Measurements from ENCODE around the gene GPR33. TPM values are rescaled to one million over a fixed set of nuclear protein-coding genes. Genes with fewer than 3 reads are reported as not detected.
A peak's percentile ranks its signal among the peaks of the same experiment; 100 is the strongest.
"Not testable (repeated sequence)": the region's sequence is repeated elsewhere in the genome, so short reads cannot be mapped to it uniquely, and the experiment has no call there.

The GPR33 gene
- total RNA-seq, 1 experiment from 2014 or later = not detected

DNA sequence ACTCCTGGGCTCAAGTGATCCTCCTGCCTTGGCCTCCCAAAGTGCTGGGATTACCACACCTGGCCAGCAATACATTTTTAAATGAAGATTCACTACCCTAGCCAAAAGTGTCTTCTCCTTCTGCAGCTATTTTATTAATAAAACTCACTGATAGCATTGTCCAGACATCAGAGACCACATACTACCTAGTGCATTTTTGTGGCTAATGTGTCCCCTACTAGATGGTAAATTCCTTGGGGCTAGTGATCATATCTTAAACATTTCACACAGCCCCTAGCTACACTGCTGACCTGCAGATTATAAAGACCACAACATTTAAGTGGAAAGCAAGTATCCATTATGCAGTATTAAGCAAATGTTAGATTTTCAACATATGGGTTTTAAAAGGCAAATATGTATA lies 47.6 kb downstream of the GPR33 start:
- POLR2A ChIA-PET = interaction anchor here (1.3 kb wide), 1 partner anchor 20 kb away, joined by 5 read pairs; the partner anchor contains the start of gene HEATR5A
- CTCF ChIA-PET = no interaction called here
- Mint-ChIP-seq H3K4me1 (ENCODE audit: low read depth, unreplicated experiment) (no peaks in the 10 kb centered on the region), H3K27me3 (ENCODE audit: insufficient read depth, unreplicated experiment) (no peaks in the 10 kb centered on the region), H3K36me3 (ENCODE audit: insufficient read depth, unreplicated experiment) (no peaks in the 10 kb centered on the region), H3K27ac (ENCODE audit: unreplicated experiment) (peak overlapping the region; percentile 85), H3K4me3 (ENCODE audit: unreplicated experiment) (no peak overlapping the region), H3K9me3 (ENCODE audit: unreplicated experiment) (peaks cover 14% of the 10 kb centered on the region)
- H3K36me3 ChIP-seq (ENCODE audit: control insufficient read depth, insufficient read depth, low read length) = no peaks in the 10 kb centered on the region
- TF ChIP-seq, protein P1, sequence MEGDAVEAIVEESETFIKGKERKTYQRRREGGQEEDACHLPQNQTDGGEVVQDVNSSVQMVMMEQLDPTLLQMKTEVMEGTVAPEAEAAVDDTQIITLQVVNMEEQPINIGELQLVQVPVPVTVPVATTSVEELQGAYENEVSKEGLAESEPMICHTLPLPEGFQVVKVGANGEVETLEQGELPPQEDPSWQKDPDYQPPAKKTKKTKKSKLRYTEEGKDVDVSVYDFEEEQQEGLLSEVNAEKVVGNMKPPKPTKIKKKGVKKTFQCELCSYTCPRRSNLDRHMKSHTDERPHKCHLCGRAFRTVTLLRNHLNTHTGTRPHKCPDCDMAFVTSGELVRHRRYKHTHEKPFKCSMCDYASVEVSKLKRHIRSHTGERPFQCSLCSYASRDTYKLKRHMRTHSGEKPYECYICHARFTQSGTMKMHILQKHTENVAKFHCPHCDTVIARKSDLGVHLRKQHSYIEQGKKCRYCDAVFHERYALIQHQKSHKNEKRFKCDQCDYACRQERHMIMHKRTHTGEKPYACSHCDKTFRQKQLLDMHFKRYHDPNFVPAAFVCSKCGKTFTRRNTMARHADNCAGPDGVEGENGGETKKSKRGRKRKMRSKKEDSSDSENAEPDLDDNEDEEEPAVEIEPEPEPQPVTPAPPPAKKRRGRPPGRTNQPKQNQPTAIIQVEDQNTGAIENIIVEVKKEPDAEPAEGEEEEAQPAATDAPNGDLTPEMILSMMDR (IDR thresholded peaks at IDR 0.05; ENCODE audit: insufficient read depth in 1 of 2, low read depth in 1 of 2, low read length in 1 of 2, severe bottlenecking in 1 of 2, unreplicated experiment in 1 of 2) = no peak
- no peaks in the 10 kb centered on the region for H3K27me3 ChIP-seq (replicated peaks; ENCODE audit: control insufficient read depth, insufficient read depth, low read length)
- DNase-seq = no peak
- intact Hi-C loops (cut with micrococcal nuclease; ENCODE audit: unreplicated experiment) = no loop called here
- no TSS peak for BruUV-seq (replicated peaks)
- no peak overlapping the region for H3K4me3 ChIP-seq (ENCODE audit: low read depth, low read length)
- H3K9me3 ChIP-seq = peaks cover 3% of the 10 kb centered on the region; the same call in 1 of the 2 replicates
- peaks cover 22% of the 10 kb centered on the region for H3K4me1 ChIP-seq

DNA sequence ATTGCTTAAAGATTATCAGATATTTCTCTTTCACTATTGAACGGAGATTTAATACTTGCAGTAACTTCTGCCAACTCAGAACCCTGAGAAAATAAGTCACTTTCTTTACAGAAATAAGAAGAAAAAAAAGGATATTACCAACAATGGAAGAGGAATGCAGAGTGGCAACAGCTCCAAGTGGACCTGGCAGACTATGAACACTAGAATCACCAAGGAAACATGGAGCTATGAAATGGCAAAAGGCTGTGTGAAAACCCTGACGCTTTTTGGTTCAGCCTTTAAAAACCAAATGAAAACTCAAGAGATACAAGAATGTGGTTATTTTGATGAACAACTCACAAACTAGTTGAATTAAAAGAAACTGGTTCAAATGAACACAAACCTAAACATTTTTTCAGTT lies 48.3 kb downstream of the GPR33 start:
- BruUV-seq (replicated peaks) = no TSS peak
- TF ChIP-seq, protein P1 (IDR thresholded peaks at IDR 0.05; ENCODE audit: insufficient read depth in 1 of 2, low read depth in 1 of 2, low read length in 1 of 2, severe bottlenecking in 1 of 2, unreplicated experiment in 1 of 2) = no peak
- Mint-ChIP-seq H3K4me1 (ENCODE audit: low read depth, unreplicated experiment) (no peaks in the 10 kb centered on the region), H3K4me3 (ENCODE audit: unreplicated experiment) (no peak overlapping the region), H3K9me3 (ENCODE audit: unreplicated experiment) (peaks cover 15% of the 10 kb centered on the region), H3K27ac (ENCODE audit: unreplicated experiment) (no peak overlapping the region), H3K36me3 (ENCODE audit: insufficient read depth, unreplicated experiment) (no peaks in the 10 kb centered on the region), H3K27me3 (ENCODE audit: insufficient read depth, unreplicated experiment) (no peaks in the 10 kb centered on the region)
- peaks cover 22% of the 10 kb centered on the region for H3K4me1 ChIP-seq
- POLR2A ChIA-PET = interaction anchor here (1.3 kb wide), 1 partner anchor 19 kb away, joined by 5 read pairs; the partner anchor contains the start of gene HEATR5A
- H3K4me3 ChIP-seq (ENCODE audit: low read depth, low read length) = no peak overlapping the region
- peaks cover 3% of the 10 kb centered on the region; the same call in 1 of the 2 replicates for H3K9me3 ChIP-seq
- intact Hi-C loops (cut with micrococcal nuclease; ENCODE audit: unreplicated experiment) = no loop called here
- DNase-seq = no peak
- H3K27me3 ChIP-seq (replicated peaks; ENCODE audit: control insufficient read depth, insufficient read depth, low read length) = no peaks in the 10 kb centered on the region
- CTCF ChIA-PET = no interaction called here
- no peaks in the 10 kb centered on the region for H3K36me3 ChIP-seq (ENCODE audit: control insufficient read depth, insufficient read depth, low read length)

DNA sequence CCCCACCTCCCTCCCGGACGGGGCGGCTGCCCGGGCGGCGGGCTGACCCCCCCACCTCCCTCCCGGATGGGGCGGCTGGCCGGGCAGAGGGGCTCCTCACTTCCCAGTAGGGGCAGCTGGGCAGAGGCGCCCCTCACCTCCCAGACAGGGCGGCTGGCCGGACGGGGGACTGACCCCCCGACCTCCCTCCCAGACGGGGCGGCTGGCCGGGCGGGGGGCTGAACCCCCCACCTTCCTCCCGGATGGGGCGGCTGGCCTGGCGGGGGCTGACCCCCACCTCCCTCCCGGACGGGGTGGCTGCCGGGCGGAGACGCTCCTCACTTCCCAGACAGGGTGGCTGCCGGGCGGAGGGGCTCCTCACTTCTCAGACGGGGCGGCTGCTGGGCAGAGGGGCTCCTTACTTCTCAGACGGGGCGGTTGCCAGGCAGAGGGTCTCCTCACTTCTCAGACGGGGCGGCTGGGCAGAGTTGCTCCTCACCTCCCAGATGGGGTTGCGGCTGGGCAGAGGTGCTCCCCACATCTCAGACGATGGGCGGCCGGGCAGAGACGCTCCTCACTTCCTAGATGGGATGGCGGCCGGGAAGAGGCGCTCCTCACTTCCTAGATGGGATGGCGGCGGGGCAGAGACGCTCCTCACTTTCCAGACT lies 50.7 kb downstream of the GPR33 start:
- H3K9me3 Mint-ChIP-seq (ENCODE audit: unreplicated experiment) = peaks cover 21% of the 10 kb centered on the region
- H3K4me3 Mint-ChIP-seq (ENCODE audit: unreplicated experiment); H3K36me3 Mint-ChIP-seq (ENCODE audit: insufficient read depth, unreplicated experiment); H3K36me3 ChIP-seq (ENCODE audit: control insufficient read depth, insufficient read depth, low read length); POLR2A ChIA-PET; H3K27ac Mint-ChIP-seq (ENCODE audit: unreplicated experiment); H3K27me3 ChIP-seq (replicated peaks; ENCODE audit: control insufficient read depth, insufficient read depth, low read length); H3K4me3 ChIP-seq (ENCODE audit: low read depth, low read length); H3K27me3 Mint-ChIP-seq (ENCODE audit: insufficient read depth, unreplicated experiment); intact Hi-C loops (cut with micrococcal nuclease; ENCODE audit: unreplicated experiment); DNase-seq; CTCF ChIA-PET; BruUV-seq (replicated peaks); H3K4me1 Mint-ChIP-seq (ENCODE audit: low read depth, unreplicated experiment); H3K9me3 ChIP-seq: not testable (repeated sequence)
- H3K4me1 ChIP-seq = peaks cover 12% of the 10 kb centered on the region
